ENCODE measurements around the gene TNS4. TPM values are rescaled to one million over a fixed set of nuclear protein-coding genes. Genes with fewer than 3 reads are reported as not detected.

TNS4 gene
- polyA plus RNA-seq, 2 of the 4 experiments (the other 2 are of a cell fraction) = 24.2 to 73.5 TPM

DNA sequence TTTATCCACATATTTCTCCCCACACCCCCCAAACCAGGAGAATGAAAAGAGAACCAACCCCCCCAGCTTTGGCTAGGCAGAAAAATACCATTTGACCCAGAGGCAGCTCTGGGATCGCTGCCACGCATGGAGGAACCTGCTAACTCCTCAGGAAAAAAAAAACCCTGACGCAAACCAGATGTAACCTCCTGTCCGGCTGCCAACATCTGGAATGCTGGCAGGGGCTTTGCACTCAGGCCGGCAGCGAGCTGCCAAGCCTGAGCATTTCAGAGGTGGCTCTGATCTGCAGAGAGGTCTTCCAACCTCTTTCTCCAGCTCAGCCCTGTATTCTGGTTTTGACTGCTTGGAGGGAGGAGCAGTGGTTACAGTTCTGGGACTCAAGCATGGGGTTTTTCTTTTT is 50.0 kb downstream of the TNS4 start:
- peaks cover 95% of the 10 kb centered on the region for H3K4me1 ChIP-seq
- ATAC-seq = no peak
- WGBS (ENCODE audit: missing lambda C conversion rate) = 43% methylated on average over 6 of the region's 6 CpGs

GRCh38 chr17:40450175-40450574 is 51.2 kb downstream of the TNS4 start:
- peak; percentile 65 for FAIRE-seq
- no peak for TF ChIP-seq NR3C1 (IDR thresholded peaks at IDR 0.05)
- no peak for TF ChIP-seq CHD2 (IDR thresholded peaks at IDR 0.05; ENCODE audit: low read length, partially characterized antibody)
- TF ChIP-seq, protein P1, sequence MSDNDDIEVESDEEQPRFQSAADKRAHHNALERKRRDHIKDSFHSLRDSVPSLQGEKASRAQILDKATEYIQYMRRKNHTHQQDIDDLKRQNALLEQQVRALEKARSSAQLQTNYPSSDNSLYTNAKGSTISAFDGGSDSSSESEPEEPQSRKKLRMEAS (IDR thresholded peaks at IDR 0.05) = 0 out of 2 replicates have a peak, but pooled peaks have one; percentile 39
- TF ChIP-seq JUN (IDR thresholded peaks at IDR 0.05) = peak in 1 of 2 experiments; percentile 46; a peak in 4 of 5 replicates
- TF ChIP-seq TFCP2L1 (CRISPR knock-in tag; IDR thresholded peaks at IDR 0.05) = no peak
- TF ChIP-seq RARB (CRISPR knock-in tag; IDR thresholded peaks at IDR 0.05) = no peak
- no peak for TF ChIP-seq USF2 (IDR thresholded peaks at IDR 0.05)
- no peak for TF ChIP-seq HDAC2 (IDR thresholded peaks at IDR 0.05)
- no peak; the same call in 1 of the 2 replicates for TF ChIP-seq TP53 (CRISPR knock-in tag; IDR thresholded peaks at IDR 0.05)
- TF ChIP-seq HOXA7 (CRISPR knock-in tag; IDR thresholded peaks at IDR 0.05) = peak; percentile 30; the same call in 1 of the 2 replicates
- TF ChIP-seq KDM5A (IDR thresholded peaks at IDR 0.05) = no peak
- peak; percentile 57 for TF ChIP-seq SMC3 (IDR thresholded peaks at IDR 0.05)
- TF ChIP-seq HMGXB4 (CRISPR knock-in tag; IDR thresholded peaks at IDR 0.05; ENCODE audit: borderline replicate concordance) = no peak
- TF ChIP-seq ELK1 (IDR thresholded peaks at IDR 0.05; ENCODE audit: low read depth, low read length) = no peak
- no peak for TF ChIP-seq RNF2 (IDR thresholded peaks at IDR 0.05; ENCODE audit: borderline replicate concordance, low read depth)

More for the DNA sequence above, 50.0 kb downstream of the TNS4 start:
- Histone ChIP-seq H3K9me3 (no peaks in the 10 kb centered on the region), H3K4me3 (peak overlapping the region; percentile 78), H3K4me2 (peak overlapping the region; percentile 91), H3K27ac (peak overlapping the region; percentile 98)
- TF ChIP-seq POLR2A (IDR thresholded peaks at IDR 0.05; ENCODE audit: low read length) = no peak
- TF ChIP-seq, protein P2, sequence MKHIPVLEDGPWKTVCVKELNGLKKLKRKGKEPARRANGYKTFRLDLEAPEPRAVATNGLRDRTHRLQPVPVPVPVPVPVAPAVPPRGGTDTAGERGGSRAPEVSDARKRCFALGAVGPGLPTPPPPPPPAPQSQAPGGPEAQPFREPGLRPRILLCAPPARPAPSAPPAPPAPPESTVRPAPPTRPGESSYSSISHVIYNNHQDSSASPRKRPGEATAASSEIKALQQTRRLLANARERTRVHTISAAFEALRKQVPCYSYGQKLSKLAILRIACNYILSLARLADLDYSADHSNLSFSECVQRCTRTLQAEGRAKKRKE (CRISPR knock-in tag; IDR thresholded peaks at IDR 0.05; ENCODE audit: low read depth) = no peak
- no peak for TF ChIP-seq FOXS1 (CRISPR knock-in tag; IDR thresholded peaks at IDR 0.05)
- TF ChIP-seq RAD21 (conservative IDR thresholded peaks at IDR 0.05 in 1 of 2, IDR thresholded peaks at IDR 0.05 in 1 of 2) = no peak
- TF ChIP-seq KDM1A (IDR thresholded peaks at IDR 0.05; ENCODE audit: low read depth) = no peak
- no peak for TF ChIP-seq HOXA7 (CRISPR knock-in tag; IDR thresholded peaks at IDR 0.05)
- TF ChIP-seq RARB (CRISPR knock-in tag; IDR thresholded peaks at IDR 0.05) = no peak
- TF ChIP-seq, protein P1 (IDR thresholded peaks at IDR 0.05) = 0 out of 2 replicates have a peak, but pooled peaks have one; percentile 9
- no peak for TF ChIP-seq EHMT2 (IDR thresholded peaks at IDR 0.05; ENCODE audit: low read depth)
- no peak for TF ChIP-seq REST (IDR thresholded peaks at IDR 0.05)
- TF ChIP-seq HEYL (CRISPR knock-in tag; IDR thresholded peaks at IDR 0.05) = no peak
- TF ChIP-seq JUN (IDR thresholded peaks at IDR 0.05) = peak; percentile 45 to 63; a peak in 2 of 5 replicates
- no peak for TF ChIP-seq FOSL2 (IDR thresholded peaks at IDR 0.05)
- no peak for TF ChIP-seq FOSL2 (CRISPR knock-in tag; IDR thresholded peaks at IDR 0.05)
- TF ChIP-seq HOXB5 (CRISPR knock-in tag; IDR thresholded peaks at IDR 0.05) = no peak
- no peak for TF ChIP-seq ZC3H11A (IDR thresholded peaks at IDR 0.05)
- no peak for TF ChIP-seq JUNB (IDR thresholded peaks at IDR 0.05)
- ChIA-PET CTCF (interaction anchor here (0.6 to 37.5 kb wide), 16 partner anchors 9 to 368 kb away, joined by 3 to 822 read pairs (median 7); partner anchors contain the start of gene IGFBP4), POLR2A (interaction anchor here (0.6 to 1.6 kb wide), 2 partner anchors 9 kb away, joined by 3 to 7 read pairs; no protein-coding TSS in a partner anchor)
- FAIRE-seq = no peak
- no peak for DNase-seq (ENCODE audit: low read depth in 1 of 2, low spot score in 1 of 2)

More at GRCh38 chr17:40450175-40450574, 51.2 kb downstream of the TNS4 start:
- ChIA-PET CTCF (interaction anchor here (0.6 to 37.5 kb wide), 25 partner anchors 9 to 111 kb away, joined by 3 to 822 read pairs (median 6); partner anchors contain the start of genes GJD3, IGFBP4 and TOP2A), POLR2A (interaction anchor here (0.7 to 2.0 kb wide), 5 partner anchors 13 to 384 kb away, joined by 3 to 8 read pairs (median 5); partner anchors contain the start of gene TOP2A)
- ATAC-seq = peak; percentile 18 to 22; a peak in 3 of 6 replicates
- WGBS (ENCODE audit: missing lambda C conversion rate) = 41% methylated on average over 3 of the region's 3 CpGs
- Histone ChIP-seq H3K9me3 (no peaks in the 10 kb centered on the region), H3K4me3 (peak overlapping the region; percentile 78), H3K27ac (peak overlapping the region; percentile 98), H3K4me2 (peak overlapping the region; percentile 91), H3K4me1 (peaks cover 82% of the 10 kb centered on the region)
- DNase-seq (ENCODE audit: low read depth in 1 of 2, low spot score in 1 of 2) = peak; percentile 81 to 87
